WI38 (cell line): ENCODE measurements around the gene MYL12A.

Source experiments
- H3K4me3 ChIP-seq: 2 replicates; pipeline ENCODE4 v1.5.1; 2011; ENCODE audit warnings: low read depth, mild to moderate bottlenecking, control low read depth, low read length
- CTCF ChIP-seq: IDR thresholded peaks from 2 replicates; pipeline ENCODE4 v1.5.1; 2012; ENCODE audit warnings: low read depth, mild to moderate bottlenecking, control low read depth, low read length

The MYL12A gene

GRCh38 chr18:3212657-3213056 lies 34.9 kb upstream of the MYL12A start:
- H3K4me3 ChIP-seq, result no peak overlapping the region
- no peak for TF ChIP-seq CTCF

GRCh38 chr18:3213300-3214059 lies 34.1 kb upstream of the MYL12A start:
- H3K4me3 ChIP-seq, result no peak overlapping the region

GRCh38 chr18:3214855-3215637 lies 32.6 kb upstream of the MYL12A start:
- no peak overlapping the region for H3K4me3 ChIP-seq
- no peak for TF ChIP-seq CTCF

More at GRCh38 chr18:3213300-3214059, 34.1 kb upstream of the MYL12A start:
- no peak for TF ChIP-seq CTCF

GRCh38 chr18:3216987-3217386 lies 30.6 kb upstream of the MYL12A start:
- TF ChIP-seq CTCF, result no peak
- H3K4me3 ChIP-seq, result no peak overlapping the region

GRCh38 chr18:3217948-3218647 lies 29.5 kb upstream of the MYL12A start:
- TF ChIP-seq CTCF, result no peak

GRCh38 chr18:3218819-3219218 lies 28.8 kb upstream of the MYL12A start:
- TF ChIP-seq CTCF, result no peak
- no peak overlapping the region for H3K4me3 ChIP-seq

More at GRCh38 chr18:3217948-3218647, 29.5 kb upstream of the MYL12A start:
- no peak overlapping the region for H3K4me3 ChIP-seq
